Osteoblast (primary cell): ENCODE data around the gene IRF7. TPM values are rescaled to one million over a fixed set of nuclear protein-coding genes. Genes with fewer than 3 reads are reported as not detected.
A peak's percentile ranks its signal among the peaks of the same experiment; 100 is the strongest.

Source experiments
- DNase-seq: peaks from one replicate; pipeline ENCODE4 v3.0.0; 2011; ENCODE audit warnings: low spot score, mixed read lengths; ENCODE audit not compliant: insufficient read length; ENCODE audit errors: missing footprints
- H2AFZ ChIP-seq: 2 replicates; pipeline ENCODE4 v1.6.0; 2011; ENCODE audit warnings: mild to moderate bottlenecking, low read length
- H3K27ac ChIP-seq: 2 replicates; pipeline ENCODE4 v1.5.1; 2011; ENCODE audit warnings: mild to moderate bottlenecking, low read depth, low read length, moderate library complexity
- H3K27me3 ChIP-seq: 2 replicates; pipeline ENCODE4 v1.6.0; 2012; ENCODE audit warnings: mild to moderate bottlenecking, control low read depth, inconsistent platforms, low read length, moderate library complexity; ENCODE audit not compliant: insufficient read depth
- H3K36me3 ChIP-seq: 2 replicates; pipeline ENCODE4 v1.5.1; 2011; ENCODE audit warnings: mild to moderate bottlenecking, low read length, control low read depth, moderate library complexity; ENCODE audit not compliant: insufficient read depth
- H3K4me1 ChIP-seq: 2 replicates; pipeline ENCODE4 v1.5.1; 2011; ENCODE audit warnings: mild to moderate bottlenecking, low read length, control low read depth, moderate library complexity; ENCODE audit not compliant: insufficient read depth
- H3K4me2 ChIP-seq: 2 replicates; pipeline ENCODE4 v1.6.0; 2011; ENCODE audit warnings: mild to moderate bottlenecking, low read length; ENCODE audit not compliant: insufficient read depth
- H3K4me3 ChIP-seq: fragments of 200-600 bp; sonication (generic); 3 replicates; pipeline ENCODE4 v1.5.1; 2012; ENCODE audit warnings: mild to moderate bottlenecking, low read length, inconsistent platforms; ENCODE audit not compliant: insufficient read depth
- H3K79me2 ChIP-seq: 2 replicates; pipeline ENCODE4 v1.6.0; 2012; ENCODE audit warnings: mild to moderate bottlenecking, low read length, control low read depth, inconsistent platforms; ENCODE audit not compliant: insufficient read depth
- H3K9me3 ChIP-seq: 2 replicates; pipeline ENCODE4 v1.5.1; 2011; ENCODE audit warnings: low read depth, low read length, control low read depth
- H4K20me1 ChIP-seq: 2 replicates; pipeline ENCODE4 v1.6.0; 2012; ENCODE audit warnings: mild to moderate bottlenecking, low read length, control low read depth; ENCODE audit not compliant: insufficient read depth
- CTCF ChIP-seq: IDR thresholded peaks from 2 replicates; pipeline ENCODE4 v1.5.1; 2011; ENCODE audit warnings: mild to moderate bottlenecking, low read depth, low read length, moderate library complexity; ENCODE audit errors: extremely low read depth
- total RNA-seq: library from RNA; depleted of rRNA; stranded (reverse); fragments of >200 nt; gene quantifications from 2 replicates; pipeline ENCODE4 v1.2.3, GENCODE V29; 2012

Gene IRF7
- total RNA-seq, 1 donor: 21.4 TPM

- Histone ChIP-seq H3K36me3 (no peaks in the 10 kb centered on the region), H3K4me2 (no peak overlapping the region), H3K27me3 (peaks cover 14% of the 10 kb centered on the region), H3K9me3 (no peaks in the 10 kb centered on the region), H3K4me3 (no peak overlapping the region), H3K27ac (no peak overlapping the region), H3K4me1 (peaks cover 2% of the 10 kb centered on the region), H2AFZ (no peak overlapping the region), H4K20me1 (peaks cover 2% of the 10 kb centered on the region), H3K79me2 (no peaks in the 10 kb centered on the region)
- DNase-seq: peak; percentile 87
- no peak for TF ChIP-seq CTCF
Observed at GRCh38 chr11:567011-567628, 48.6 kb downstream of the IRF7 start.

- H3K27ac ChIP-seq: no peak overlapping the region
- H4K20me1 ChIP-seq: peaks cover 7% of the 10 kb centered on the region
- H3K79me2 ChIP-seq: no peaks in the 10 kb centered on the region
- no peak for TF ChIP-seq CTCF
- H3K4me1 ChIP-seq: peaks cover 6% of the 10 kb centered on the region
- H2AFZ ChIP-seq: no peak overlapping the region
- no peak for DNase-seq
- H3K4me3 ChIP-seq: no peak overlapping the region
- peaks cover 14% of the 10 kb centered on the region for H3K27me3 ChIP-seq
- H3K9me3 ChIP-seq: no peaks in the 10 kb centered on the region
- no peaks in the 10 kb centered on the region for H3K36me3 ChIP-seq
- no peak overlapping the region for H3K4me2 ChIP-seq
Observed at GRCh38 chr11:565921-566509, 49.7 kb downstream of the IRF7 start.

- no peak for TF ChIP-seq CTCF
- peak; percentile 89 for DNase-seq
- no peak overlapping the region for H3K4me2 ChIP-seq
- peaks cover 7% of the 10 kb centered on the region for H4K20me1 ChIP-seq
- no peaks in the 10 kb centered on the region for H3K79me2 ChIP-seq
- H3K9me3 ChIP-seq: no peaks in the 10 kb centered on the region
- peaks cover 10% of the 10 kb centered on the region for H3K4me1 ChIP-seq
- no peak overlapping the region for H2AFZ ChIP-seq
- peaks cover 11% of the 10 kb centered on the region for H3K27me3 ChIP-seq
- no peak overlapping the region for H3K4me3 ChIP-seq
- no peak overlapping the region for H3K27ac ChIP-seq
- no peaks in the 10 kb centered on the region for H3K36me3 ChIP-seq
Observed at GRCh38 chr11:563812-564578, 51.8 kb downstream of the IRF7 start.

- Histone ChIP-seq H3K4me3 (no peak overlapping the region), H3K27ac (no peak overlapping the region), H2AFZ (no peak overlapping the region), H3K4me2 (no peak overlapping the region), H3K79me2 (no peaks in the 10 kb centered on the region), H4K20me1 (peaks cover 7% of the 10 kb centered on the region), H3K9me3 (no peaks in the 10 kb centered on the region), H3K36me3 (no peaks in the 10 kb centered on the region), H3K4me1 (peaks cover 8% of the 10 kb centered on the region), H3K27me3 (peaks cover 11% of the 10 kb centered on the region)
- TF ChIP-seq CTCF: no peak
- peak; percentile 83 for DNase-seq
Observed at GRCh38 chr11:563066-563811, 52.5 kb downstream of the IRF7 start.
